PC-3 (cell line): ENCODE results near the gene HRG. TPM values are rescaled to one million over a fixed set of nuclear protein-coding genes. Genes with fewer than 3 reads are reported as not detected.
"Not testable (repeated sequence)": the region's sequence is repeated elsewhere in the genome, so short reads cannot be mapped to it uniquely, and the experiment has no call there.

Source experiments
- ATAC-seq: fragments of 200-7000 bp; cut with Tn5 transposase; 2 replicates; pipeline ENCODE4 v1.9.1; 2020; ENCODE audit warnings: mild to moderate bottlenecking, moderate library complexity
- BruUV-seq: library from RNA; stranded (reverse); fragments of 400-500 nt; replicated peaks from 2 replicates; lab custom pipeline; 2021; lab: Mats Ljungman, UMichigan
- CTCF ChIA-PET: fragments of 300-600 bp; sonication (Branson Sonifier 250); formaldehyde crosslinking; loops from one replicate; lab custom pipeline; 2022; ENCODE audit warnings: antibody characterized with exemption; lab: Charles Lee
- POLR2A ChIA-PET: fragments of 300-600 bp; sonication (Branson Sonifier 250); formaldehyde crosslinking; loops from one replicate; lab custom pipeline; 2022; ENCODE audit warnings: antibody characterized with exemption; ENCODE audit not compliant: unreplicated experiment; lab: Charles Lee
- DNase-seq: peaks from one replicate; pipeline ENCODE4 v3.0.0-alpha.2; 2015
- H2AFZ ChIP-seq: fragments of 300-600 bp; sonication (generic); 2 replicates; pipeline ENCODE4 v1.6.0; 2016; ENCODE audit warnings: antibody characterized with exemption, low read length
- H3F3A ChIP-seq: fragments of 300-600 bp; sonication (generic); one replicate; pipeline ENCODE4 v1.6.0; 2017; ENCODE audit warnings: antibody characterized with exemption, low read length, control low read depth, mild to moderate bottlenecking; ENCODE audit not compliant: unreplicated experiment
- H3K27ac ChIP-seq: fragments of 300-600 bp; sonication (generic); 2 replicates; pipeline ENCODE4 v1.5.1; 2016; ENCODE audit warnings: mild to moderate bottlenecking, low read length
- H3K27me3 ChIP-seq: fragments of 300-600 bp; sonication (generic); 2 replicates; pipeline ENCODE4 v1.6.1; 2016; ENCODE audit warnings: low read length, mixed read lengths
- H3K36me3 ChIP-seq: fragments of 300-600 bp; sonication (generic); 2 replicates; pipeline ENCODE4 v1.6.1; 2016; ENCODE audit warnings: low read depth, mixed run types, low read length, mixed read lengths
- H3K4me1 ChIP-seq: fragments of 300-600 bp; sonication (generic); 2 replicates; pipeline ENCODE4 v1.5.1; 2016; ENCODE audit warnings: low read length; ENCODE audit not compliant: insufficient read depth
- H3K4me2 ChIP-seq: fragments of 300-600 bp; sonication (generic); 2 replicates; pipeline ENCODE4 v1.6.0; 2016; ENCODE audit warnings: low read length
- H3K4me3 ChIP-seq: fragments of 300-600 bp; sonication (generic); 2 replicates; pipeline ENCODE4 v1.5.1; 2016; ENCODE audit warnings: mild to moderate bottlenecking, low read length, mixed read lengths
- H3K79me2 ChIP-seq: fragments of 300-600 bp; sonication (generic); 2 replicates; pipeline ENCODE4 v1.6.1; 2017; ENCODE audit warnings: low read length, mixed read lengths
- H3K9ac ChIP-seq: fragments of 300-600 bp; sonication (generic); 2 replicates; pipeline ENCODE4 v1.6.0; 2016; ENCODE audit warnings: mild to moderate bottlenecking, low read length
- H3K9me2 ChIP-seq: fragments of 300-600 bp; sonication (generic); replicated peaks from 2 replicates; pipeline ENCODE4 v1.6.1; 2016; ENCODE audit warnings: mixed run types, low read length, mixed read lengths
- H3K9me3 ChIP-seq: fragments of 300-600 bp; sonication (generic); 2 replicates; pipeline ENCODE4 v1.6.1; 2016; ENCODE audit warnings: low read length, mixed read lengths
- H4K20me1 ChIP-seq: fragments of 300-600 bp; sonication (generic); 2 replicates; pipeline ENCODE4 v1.6.1; 2016; ENCODE audit warnings: low read length, mixed read lengths
- CTCF ChIP-seq: fragments of 300-600 bp; sonication (generic); conservative IDR thresholded peaks from 2 replicates; pipeline ENCODE4 v1.5.1; 2017; ENCODE audit warnings: antibody characterized with exemption, low read depth, mild to moderate bottlenecking, low read length
- EZH2 ChIP-seq: fragments of 300-600 bp; sonication (generic); IDR thresholded peaks from one replicate; pipeline ENCODE4 v1.6.1; 2017; ENCODE audit warnings: antibody characterized with exemption, mild to moderate bottlenecking, low read length; ENCODE audit not compliant: unreplicated experiment
- EZH2phosphoT487 ChIP-seq: fragments of 300-600 bp; sonication (generic); IDR thresholded peaks from 2 replicates; pipeline ENCODE4 v1.6.1; 2018; ENCODE audit warnings: mild to moderate bottlenecking, antibody characterized with exemption, low read length, borderline replicate concordance
- intact Hi-C: fragments of 100-400 bp; cut with micrococcal nuclease; formaldehyde crosslinking; loops from 2 replicates; pipeline ENCODE4 v1.9.0; 2023
- total RNA-seq: library from RNA; depleted of rRNA; stranded (reverse); fragments of >200 nt; gene quantifications from 2 replicates; pipeline ENCODE4 v1.2.3, GENCODE V29; 2014

Gene HRG
- total RNA-seq, 1 experiment from 2014 or later = not detected

- POLR2A ChIA-PET = no interaction called here
Measured at GRCh38 chr3:186628756-186629155, 37.1 kb upstream of the HRG start.

GRCh38 chr3:186630950-186631641 lies 34.7 kb upstream of the HRG start:
- no peak for DNase-seq
- BruUV-seq = no TSS peak
- Histone ChIP-seq H3F3A (no peaks in the 10 kb centered on the region), H3K9me3 (no peaks in the 10 kb centered on the region), H3K27me3 (no peaks in the 10 kb centered on the region), H3K9ac (no peak overlapping the region), H3K27ac (no peak overlapping the region), H3K9me2 (no peaks in the 10 kb centered on the region), H3K4me1 (no peaks in the 10 kb centered on the region), H4K20me1 (no peaks in the 10 kb centered on the region), H3K36me3 (no peaks in the 10 kb centered on the region), H3K4me2 (no peak overlapping the region), H2AFZ (no peak overlapping the region), H3K79me2 (no peaks in the 10 kb centered on the region), H3K4me3 (no peak overlapping the region)
- intact Hi-C loops = no loop called here
- ATAC-seq = no peak
- POLR2A ChIA-PET = no interaction called here
- CTCF ChIA-PET = no interaction called here
- TF ChIP-seq EZH2 = no peak
- no peak for TF ChIP-seq EZH2phosphoT487
- no peak for TF ChIP-seq CTCF

More at GRCh38 chr3:186628756-186629155, 37.1 kb upstream of the HRG start:
- Histone ChIP-seq H3K9me3 (no peaks in the 10 kb centered on the region), H4K20me1 (no peaks in the 10 kb centered on the region), H3K4me1 (no peaks in the 10 kb centered on the region), H3K9ac (no peak overlapping the region), H3K4me3 (no peak overlapping the region), H3K9me2 (no peaks in the 10 kb centered on the region), H3K79me2 (no peaks in the 10 kb centered on the region), H3K36me3 (no peaks in the 10 kb centered on the region), H2AFZ (no peak overlapping the region), H3K4me2 (no peak overlapping the region), H3F3A (no peaks in the 10 kb centered on the region), H3K27ac (no peak overlapping the region), H3K27me3 (no peaks in the 10 kb centered on the region)
- BruUV-seq = no TSS peak
- CTCF ChIA-PET = no interaction called here
- no peak for TF ChIP-seq EZH2phosphoT487
- TF ChIP-seq CTCF = no peak
- TF ChIP-seq EZH2 = no peak
- DNase-seq = no peak
- no peak for ATAC-seq
- intact Hi-C loops = no loop called here

- no TSS peak for BruUV-seq
- Histone ChIP-seq H3K9me2 (no peaks in the 10 kb centered on the region), H3F3A (no peaks in the 10 kb centered on the region), H3K9me3 (no peaks in the 10 kb centered on the region), H3K9ac (no peak overlapping the region), H3K27me3 (no peaks in the 10 kb centered on the region), H3K27ac (no peak overlapping the region), H3K79me2 (no peaks in the 10 kb centered on the region), H3K4me2 (no peak overlapping the region), H4K20me1 (no peaks in the 10 kb centered on the region), H3K36me3 (no peaks in the 10 kb centered on the region), H3K4me1 (no peaks in the 10 kb centered on the region), H2AFZ (no peak overlapping the region), H3K4me3 (no peak overlapping the region)
- ATAC-seq = no peak
- POLR2A ChIA-PET = no interaction called here
- no peak for DNase-seq
- intact Hi-C loops = no loop called here
- TF ChIP-seq CTCF = no peak
- no peak for TF ChIP-seq EZH2
- TF ChIP-seq EZH2phosphoT487 = no peak
- CTCF ChIA-PET = no interaction called here
Measured at GRCh38 chr3:186633481-186633880, 32.3 kb upstream of the HRG start.

- not testable (repeated sequence) for H3K9me3 ChIP-seq
Measured at GRCh38 chr3:186634207-186634606, 31.6 kb upstream of the HRG start.

More at GRCh38 chr3:186634207-186634606, 31.6 kb upstream of the HRG start:
- H3K9me2 ChIP-seq, intact Hi-C loops, DNase-seq, H3K27ac ChIP-seq, H3K36me3 ChIP-seq, H4K20me1 ChIP-seq, BruUV-seq, ATAC-seq, H3K27me3 ChIP-seq, CTCF ChIA-PET, H3K79me2 ChIP-seq, H3K9ac ChIP-seq, H3K4me1 ChIP-seq, H2AFZ ChIP-seq, POLR2A ChIA-PET, H3K4me3 ChIP-seq, H3K4me2 ChIP-seq, H3F3A ChIP-seq: not testable (repeated sequence)
